ENCODE measurements around the gene LRRC42.
A peak's percentile ranks its signal among the peaks of the same experiment; 100 is the strongest.

DNA sequence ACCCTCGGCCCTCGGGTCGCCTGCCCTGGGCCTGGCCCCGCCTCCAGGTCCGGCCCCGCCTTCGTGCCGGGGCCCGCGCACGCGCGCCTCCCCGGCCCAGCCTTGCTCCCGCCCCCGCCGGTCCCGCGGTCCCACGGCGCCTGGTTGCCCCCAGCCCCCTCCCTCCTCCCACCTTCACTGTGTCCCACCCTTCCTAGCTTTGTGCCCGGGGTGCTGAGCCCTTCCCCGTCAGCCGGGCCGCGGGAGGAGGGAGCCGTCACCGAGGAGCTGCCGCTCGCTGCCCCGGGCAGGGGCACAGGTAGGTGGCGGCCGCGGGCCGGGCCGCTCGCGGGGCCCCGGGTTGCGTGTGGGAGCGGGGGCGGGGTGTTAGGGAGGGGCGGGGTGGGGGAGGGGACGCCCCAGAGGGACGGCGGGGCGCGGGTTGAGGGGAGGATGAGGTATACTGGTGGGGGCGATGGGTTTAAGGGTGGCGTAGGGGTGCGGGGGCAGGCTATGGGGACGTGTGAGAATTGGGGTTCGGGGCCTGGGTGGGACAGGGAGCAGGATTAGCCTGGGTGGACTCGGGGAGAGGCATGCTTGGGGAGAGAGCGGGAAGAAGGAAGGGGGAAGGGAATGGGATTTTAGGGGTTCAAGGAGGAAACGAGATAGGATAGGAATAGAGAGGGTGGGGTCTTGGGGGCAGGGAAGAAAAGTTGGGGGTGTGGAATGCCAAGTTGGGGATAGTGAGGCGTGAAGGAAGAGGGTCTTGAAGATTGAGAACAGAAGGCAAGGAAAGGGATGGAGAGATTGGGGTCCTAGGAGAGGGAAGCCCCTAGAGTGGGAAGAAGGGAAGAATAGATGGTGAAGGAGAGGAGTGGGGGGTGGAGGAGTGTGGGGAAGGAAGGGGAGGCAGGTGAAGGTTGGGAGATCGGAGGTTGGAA lies at the start of gene LRRC42:
- TF ChIP-seq, protein P1, sequence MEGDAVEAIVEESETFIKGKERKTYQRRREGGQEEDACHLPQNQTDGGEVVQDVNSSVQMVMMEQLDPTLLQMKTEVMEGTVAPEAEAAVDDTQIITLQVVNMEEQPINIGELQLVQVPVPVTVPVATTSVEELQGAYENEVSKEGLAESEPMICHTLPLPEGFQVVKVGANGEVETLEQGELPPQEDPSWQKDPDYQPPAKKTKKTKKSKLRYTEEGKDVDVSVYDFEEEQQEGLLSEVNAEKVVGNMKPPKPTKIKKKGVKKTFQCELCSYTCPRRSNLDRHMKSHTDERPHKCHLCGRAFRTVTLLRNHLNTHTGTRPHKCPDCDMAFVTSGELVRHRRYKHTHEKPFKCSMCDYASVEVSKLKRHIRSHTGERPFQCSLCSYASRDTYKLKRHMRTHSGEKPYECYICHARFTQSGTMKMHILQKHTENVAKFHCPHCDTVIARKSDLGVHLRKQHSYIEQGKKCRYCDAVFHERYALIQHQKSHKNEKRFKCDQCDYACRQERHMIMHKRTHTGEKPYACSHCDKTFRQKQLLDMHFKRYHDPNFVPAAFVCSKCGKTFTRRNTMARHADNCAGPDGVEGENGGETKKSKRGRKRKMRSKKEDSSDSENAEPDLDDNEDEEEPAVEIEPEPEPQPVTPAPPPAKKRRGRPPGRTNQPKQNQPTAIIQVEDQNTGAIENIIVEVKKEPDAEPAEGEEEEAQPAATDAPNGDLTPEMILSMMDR (IDR thresholded peaks at IDR 0.05), result peak in 1 of 4 experiments; percentile 16
- no peak for TF ChIP-seq EP300 (IDR thresholded peaks at IDR 0.05)

Measured in sigmoid colon (tissue), 4 donors.